Measurements from ENCODE around the gene TDRD9.

The TDRD9 gene

GRCh38 chr14:104091927-104092771, 163.9 kb downstream of the TDRD9 start:
- no peak overlapping the region for H3K27ac ChIP-seq (ENCODE audit: low read depth, low read length)
- no peaks in the 10 kb centered on the region for H3K27me3 ChIP-seq (ENCODE audit: insufficient read depth, low read length, poor library complexity)
- no peak overlapping the region for H3K4me3 ChIP-seq (ENCODE audit: low read length)
- no peak overlapping the region for H2BK5ac ChIP-seq (ENCODE audit: low read length)
- H3K18ac ChIP-seq (ENCODE audit: low read length) = no peak overlapping the region
- no CpG with 5 or more reads among the region's 23 CpGs for WGBS (ENCODE audit: extremely low coverage, insufficient coverage, low lambda C conversion rate)
- no peaks in the 10 kb centered on the region for H3K79me1 ChIP-seq (ENCODE audit: low read length)
- H3K9ac ChIP-seq (ENCODE audit: low read length) = no peak overlapping the region
- no peak overlapping the region for H2BK120ac ChIP-seq (ENCODE audit: low read depth, low read length)
- H3K79me2 ChIP-seq (ENCODE audit: control insufficient read depth, insufficient read depth, low read length) = no peaks in the 10 kb centered on the region
- no peak for DNase-seq
- H3K36me3 ChIP-seq (ENCODE audit: control insufficient read depth, insufficient read depth, low read length) = no peaks in the 10 kb centered on the region
- H4K5ac ChIP-seq (ENCODE audit: low read length) = no peak overlapping the region
- no peak overlapping the region for H4K8ac ChIP-seq (ENCODE audit: low read depth, low read length)
- H2BK15ac ChIP-seq (replicated peaks; ENCODE audit: low read depth) = no peak overlapping the region
- no peak overlapping the region for H3K4me2 ChIP-seq (ENCODE audit: low read length)
- H3K56ac ChIP-seq (ENCODE audit: low read length) = no peak overlapping the region
- H3K4me1 ChIP-seq (ENCODE audit: control insufficient read depth, low read depth, low read length) = no peaks in the 10 kb centered on the region
- H2AK5ac ChIP-seq (ENCODE audit: low read length) = no peak overlapping the region
- no peak overlapping the region for H3K4ac ChIP-seq (ENCODE audit: low read depth, low read length)
- H3K23ac ChIP-seq (ENCODE audit: low read length) = no peak overlapping the region

- no peaks in the 10 kb centered on the region for H3K4me1 ChIP-seq (ENCODE audit: control insufficient read depth, low read depth, low read length)
Observed at GRCh38 chr14:104092931-104093365, 164.7 kb downstream of the TDRD9 start.

GRCh38 chr14:104093366-104094055, 165.3 kb downstream of the TDRD9 start:
- WGBS (ENCODE audit: extremely low coverage, insufficient coverage, low lambda C conversion rate) = no CpG with 5 or more reads among the region's 18 CpGs
- Histone ChIP-seq H3K27me3 (ENCODE audit: insufficient read depth, low read length, poor library complexity) (no peaks in the 10 kb centered on the region), H4K8ac (ENCODE audit: low read depth, low read length) (no peak overlapping the region), H3K23ac (ENCODE audit: low read length) (no peak overlapping the region), H3K4me2 (ENCODE audit: low read length) (no peak overlapping the region), H3K18ac (ENCODE audit: low read length) (no peak overlapping the region), H2BK5ac (ENCODE audit: low read length) (no peak overlapping the region), H3K9ac (ENCODE audit: low read length) (no peak overlapping the region), H3K36me3 (ENCODE audit: control insufficient read depth, insufficient read depth, low read length) (no peaks in the 10 kb centered on the region), H2AK5ac (ENCODE audit: low read length) (no peak overlapping the region), H3K56ac (ENCODE audit: low read length) (no peak overlapping the region), H3K4me1 (ENCODE audit: control insufficient read depth, low read depth, low read length) (no peaks in the 10 kb centered on the region), H3K4me3 (ENCODE audit: low read length) (no peak overlapping the region), H2BK120ac (ENCODE audit: low read depth, low read length) (no peak overlapping the region), H3K79me1 (ENCODE audit: low read length) (no peaks in the 10 kb centered on the region), H3K79me2 (ENCODE audit: control insufficient read depth, insufficient read depth, low read length) (no peaks in the 10 kb centered on the region), H2BK15ac (replicated peaks; ENCODE audit: low read depth) (no peak overlapping the region), H4K5ac (ENCODE audit: low read length) (no peak overlapping the region), H3K4ac (ENCODE audit: low read depth, low read length) (no peak overlapping the region), H3K27ac (ENCODE audit: low read depth, low read length) (no peak overlapping the region)
- no peak for DNase-seq

More at GRCh38 chr14:104092931-104093365, 164.7 kb downstream of the TDRD9 start:
- Histone ChIP-seq H3K56ac (ENCODE audit: low read length) (no peak overlapping the region), H3K4ac (ENCODE audit: low read depth, low read length) (no peak overlapping the region), H3K79me2 (ENCODE audit: control insufficient read depth, insufficient read depth, low read length) (no peaks in the 10 kb centered on the region), H3K23ac (ENCODE audit: low read length) (no peak overlapping the region), H3K4me3 (ENCODE audit: low read length) (no peak overlapping the region), H2BK5ac (ENCODE audit: low read length) (no peak overlapping the region), H3K9ac (ENCODE audit: low read length) (no peak overlapping the region), H3K18ac (ENCODE audit: low read length) (no peak overlapping the region), H4K8ac (ENCODE audit: low read depth, low read length) (no peak overlapping the region), H2AK5ac (ENCODE audit: low read length) (no peak overlapping the region), H3K4me2 (ENCODE audit: low read length) (no peak overlapping the region), H4K5ac (ENCODE audit: low read length) (no peak overlapping the region), H3K27me3 (ENCODE audit: insufficient read depth, low read length, poor library complexity) (no peaks in the 10 kb centered on the region), H2BK15ac (replicated peaks; ENCODE audit: low read depth) (no peak overlapping the region), H3K79me1 (ENCODE audit: low read length) (no peaks in the 10 kb centered on the region), H3K36me3 (ENCODE audit: control insufficient read depth, insufficient read depth, low read length) (no peaks in the 10 kb centered on the region), H3K27ac (ENCODE audit: low read depth, low read length) (no peak overlapping the region), H2BK120ac (ENCODE audit: low read depth, low read length) (no peak overlapping the region)
- DNase-seq = no peak
- no CpG with 5 or more reads among the region's 11 CpGs for WGBS (ENCODE audit: extremely low coverage, insufficient coverage, low lambda C conversion rate)

GRCh38 chr14:104094056-104094708, 165.9 kb downstream of the TDRD9 start:
- no peaks in the 10 kb centered on the region for H3K27me3 ChIP-seq (ENCODE audit: insufficient read depth, low read length, poor library complexity)
- H3K56ac ChIP-seq (ENCODE audit: low read length) = peak overlapping the region; percentile 78
- H2BK15ac ChIP-seq (replicated peaks; ENCODE audit: low read depth) = no peak overlapping the region
- no peak overlapping the region for H4K5ac ChIP-seq (ENCODE audit: low read length)
- no peak overlapping the region for H4K8ac ChIP-seq (ENCODE audit: low read depth, low read length)
- no peak overlapping the region for H2BK5ac ChIP-seq (ENCODE audit: low read length)
- H3K4me1 ChIP-seq (ENCODE audit: control insufficient read depth, low read depth, low read length) = no peaks in the 10 kb centered on the region
- H2AK5ac ChIP-seq (ENCODE audit: low read length) = no peak overlapping the region
- no peak overlapping the region for H3K4ac ChIP-seq (ENCODE audit: low read depth, low read length)
- WGBS (ENCODE audit: extremely low coverage, insufficient coverage, low lambda C conversion rate) = no CpG with 5 or more reads among the region's 20 CpGs
- no peak overlapping the region for H3K27ac ChIP-seq (ENCODE audit: low read depth, low read length)
- H3K4me2 ChIP-seq (ENCODE audit: low read length) = no peak overlapping the region
- H3K36me3 ChIP-seq (ENCODE audit: control insufficient read depth, insufficient read depth, low read length) = no peaks in the 10 kb centered on the region
- no peak overlapping the region for H3K18ac ChIP-seq (ENCODE audit: low read length)
- H3K9ac ChIP-seq (ENCODE audit: low read length) = peak overlapping the region; percentile 50
- no peak overlapping the region for H3K23ac ChIP-seq (ENCODE audit: low read length)
- no peak overlapping the region for H2BK120ac ChIP-seq (ENCODE audit: low read depth, low read length)
- DNase-seq = peak; percentile 32
- H3K4me3 ChIP-seq (ENCODE audit: low read length) = no peak overlapping the region
- H3K79me1 ChIP-seq (ENCODE audit: low read length) = no peaks in the 10 kb centered on the region
- no peaks in the 10 kb centered on the region for H3K79me2 ChIP-seq (ENCODE audit: control insufficient read depth, insufficient read depth, low read length)

GRCh38 chr14:104094709-104095425, 166.6 kb downstream of the TDRD9 start:
- H4K8ac ChIP-seq (ENCODE audit: low read depth, low read length) = no peak overlapping the region
- H2BK5ac ChIP-seq (ENCODE audit: low read length) = no peak overlapping the region
- H3K4me3 ChIP-seq (ENCODE audit: low read length) = no peak overlapping the region
- no peak overlapping the region for H3K23ac ChIP-seq (ENCODE audit: low read length)
- no peak overlapping the region for H3K4ac ChIP-seq (ENCODE audit: low read depth, low read length)
- H3K4me1 ChIP-seq (ENCODE audit: control insufficient read depth, low read depth, low read length) = no peaks in the 10 kb centered on the region
- H3K27me3 ChIP-seq (ENCODE audit: insufficient read depth, low read length, poor library complexity) = no peaks in the 10 kb centered on the region
- peak; percentile 74 for DNase-seq
- H3K9ac ChIP-seq (ENCODE audit: low read length) = peak overlapping the region; percentile 50
- H2BK15ac ChIP-seq (replicated peaks; ENCODE audit: low read depth) = no peak overlapping the region
- no peak overlapping the region for H4K5ac ChIP-seq (ENCODE audit: low read length)
- no peak overlapping the region for H2BK120ac ChIP-seq (ENCODE audit: low read depth, low read length)
- no peak overlapping the region for H3K27ac ChIP-seq (ENCODE audit: low read depth, low read length)
- no peak overlapping the region for H3K4me2 ChIP-seq (ENCODE audit: low read length)
- H3K56ac ChIP-seq (ENCODE audit: low read length) = peak overlapping the region; percentile 78
- no peak overlapping the region for H3K18ac ChIP-seq (ENCODE audit: low read length)
- no peak overlapping the region for H2AK5ac ChIP-seq (ENCODE audit: low read length)
- H3K79me2 ChIP-seq (ENCODE audit: control insufficient read depth, insufficient read depth, low read length) = no peaks in the 10 kb centered on the region
- no CpG with 5 or more reads among the region's 35 CpGs for WGBS (ENCODE audit: extremely low coverage, insufficient coverage, low lambda C conversion rate)
- H3K79me1 ChIP-seq (ENCODE audit: low read length) = no peaks in the 10 kb centered on the region
- no peaks in the 10 kb centered on the region for H3K36me3 ChIP-seq (ENCODE audit: control insufficient read depth, insufficient read depth, low read length)
